ENCODE results near the gene STAG1.
"Not testable (repeated sequence)": the region's sequence is repeated elsewhere in the genome, so short reads cannot be mapped to it uniquely, and the experiment has no call there.

Gene STAG1

DNA sequence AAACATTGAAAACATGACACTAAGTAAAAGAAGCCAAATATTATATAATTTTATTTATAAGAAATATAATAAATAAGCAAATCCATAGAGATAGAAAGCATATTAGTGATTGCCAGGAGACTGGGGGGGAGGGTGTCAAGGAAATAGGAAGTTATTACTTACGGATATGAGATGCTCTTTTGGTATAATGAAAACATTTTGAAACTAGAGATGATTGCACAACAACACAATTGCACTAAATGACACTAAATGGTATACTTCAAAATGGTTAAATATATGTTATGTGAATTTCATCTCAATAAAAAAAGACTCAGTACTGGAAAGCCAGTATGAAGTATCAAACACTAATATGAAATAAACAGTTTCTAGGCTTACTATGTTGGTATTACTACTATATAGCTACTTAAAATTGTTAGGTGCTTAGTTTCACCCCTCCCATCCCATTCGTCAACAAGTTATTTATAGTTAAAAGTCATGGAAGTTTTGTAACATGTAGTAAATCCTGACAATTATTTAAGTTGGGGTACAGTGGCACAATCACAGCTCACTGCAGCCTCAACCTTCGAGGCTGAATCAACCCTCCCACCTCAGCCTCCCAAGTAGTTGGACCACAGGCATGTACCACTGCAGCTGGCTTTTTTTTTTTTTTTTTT is 43.7 kb downstream of the STAG1 start:
- no peak for DNase-seq (ENCODE audit: low spot score)

DNA sequence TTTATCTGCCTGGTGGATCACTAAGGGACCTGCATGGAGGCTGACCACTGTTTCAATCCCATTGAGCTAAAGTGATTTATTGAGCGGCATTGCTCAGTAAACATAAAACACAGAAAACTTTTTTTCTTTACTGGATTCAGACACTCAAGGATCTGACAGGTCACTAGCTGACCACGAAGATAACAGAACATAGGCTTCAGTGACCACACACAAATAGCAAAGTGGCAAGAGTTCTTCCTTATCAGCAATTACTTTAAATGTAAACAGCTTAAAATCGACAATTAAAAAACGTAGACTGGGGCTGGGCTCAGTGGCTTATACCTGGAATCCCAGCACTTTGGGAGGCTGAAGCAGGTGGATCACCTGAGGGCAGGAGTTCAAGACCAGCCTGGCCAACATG is 48.7 kb downstream of the STAG1 start:
- no peak for DNase-seq (ENCODE audit: low spot score)

DNA sequence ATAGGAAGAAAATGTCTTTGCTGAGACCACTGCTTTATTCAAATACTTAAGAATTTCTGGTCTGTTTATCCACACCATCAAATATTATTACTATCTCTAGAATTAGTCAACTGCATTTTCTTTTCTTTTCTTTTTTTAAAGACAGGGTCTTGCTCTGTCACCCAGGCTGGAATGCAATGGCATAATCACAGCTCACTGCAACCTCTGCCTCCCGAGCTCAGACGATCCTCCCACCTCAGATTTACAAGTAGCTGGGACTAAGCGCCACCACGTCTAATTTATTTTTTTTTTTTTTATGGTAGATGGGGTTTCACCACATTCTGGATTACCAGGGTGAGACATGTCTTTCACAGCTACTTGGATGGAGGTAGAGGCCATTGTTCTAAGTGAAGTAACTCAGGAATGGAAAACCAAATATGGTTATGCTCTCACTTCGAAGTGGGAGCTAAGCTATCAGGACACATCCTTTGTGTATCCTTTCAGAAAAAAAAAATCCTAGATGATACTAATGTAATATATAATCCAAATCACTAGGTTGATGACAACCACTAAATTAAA is 52.8 kb downstream of the STAG1 start:
- no peak for DNase-seq (ENCODE audit: low spot score)

DNA sequence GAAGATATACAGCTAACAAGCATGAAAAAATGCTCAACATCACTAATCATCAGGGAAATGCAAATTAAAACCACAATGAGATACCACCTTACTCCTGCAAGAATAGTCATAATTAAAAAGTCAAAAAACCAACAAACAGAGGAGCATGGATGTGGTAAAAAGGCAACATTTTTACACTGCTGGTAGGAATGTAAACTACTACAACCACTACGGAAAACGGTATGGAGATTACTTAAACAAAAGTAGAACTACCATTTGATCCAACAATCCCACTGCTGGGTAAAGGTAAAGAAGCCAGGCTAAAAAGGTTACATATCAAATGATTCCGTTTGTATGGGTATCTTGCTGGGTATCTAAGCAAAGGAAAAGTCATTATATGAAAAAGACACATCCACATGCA is 53.8 kb downstream of the STAG1 start:
- DNase-seq (ENCODE audit: low spot score): no peak

DNA sequence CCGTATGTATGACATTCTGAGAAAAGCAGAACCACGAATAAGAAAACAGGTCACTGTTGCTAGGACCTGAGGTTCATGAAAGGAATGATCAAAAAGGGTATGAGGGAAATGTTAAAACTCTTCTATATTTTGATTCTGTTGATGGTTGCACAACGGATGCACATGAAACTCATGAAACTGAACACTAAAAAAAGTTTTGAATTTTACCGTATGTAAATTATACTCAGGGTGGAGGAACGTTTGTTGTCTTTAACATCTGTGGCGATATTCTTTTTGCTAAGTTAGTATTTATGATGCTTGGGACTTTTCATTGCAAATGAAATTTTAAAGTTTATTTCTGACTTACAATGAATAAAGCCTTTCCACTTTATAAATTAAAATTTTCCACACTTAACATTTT is 55.4 kb downstream of the STAG1 start:
- DNase-seq (ENCODE audit: low spot score): no peak

DNA sequence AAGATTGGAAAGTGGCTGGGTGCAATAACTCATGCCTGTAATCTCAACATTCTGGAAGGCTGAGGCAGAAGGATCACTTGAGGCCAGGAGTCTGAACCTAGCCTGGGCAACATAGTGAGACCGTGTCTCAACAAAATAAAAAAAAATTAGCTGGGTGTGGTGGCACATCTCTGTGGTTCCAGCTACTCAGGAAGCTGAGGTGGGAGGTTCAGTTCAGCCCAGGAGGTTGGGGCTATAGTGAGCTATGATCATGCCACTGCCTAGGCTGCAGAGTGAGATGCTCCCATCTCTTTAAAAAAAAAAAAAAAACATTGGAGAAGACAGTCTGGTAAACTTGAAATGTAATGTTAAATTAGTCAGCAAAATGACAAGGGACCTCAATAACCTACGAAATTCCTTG is 57.9 kb downstream of the STAG1 start:
- no peak for DNase-seq (ENCODE audit: low spot score)

DNA sequence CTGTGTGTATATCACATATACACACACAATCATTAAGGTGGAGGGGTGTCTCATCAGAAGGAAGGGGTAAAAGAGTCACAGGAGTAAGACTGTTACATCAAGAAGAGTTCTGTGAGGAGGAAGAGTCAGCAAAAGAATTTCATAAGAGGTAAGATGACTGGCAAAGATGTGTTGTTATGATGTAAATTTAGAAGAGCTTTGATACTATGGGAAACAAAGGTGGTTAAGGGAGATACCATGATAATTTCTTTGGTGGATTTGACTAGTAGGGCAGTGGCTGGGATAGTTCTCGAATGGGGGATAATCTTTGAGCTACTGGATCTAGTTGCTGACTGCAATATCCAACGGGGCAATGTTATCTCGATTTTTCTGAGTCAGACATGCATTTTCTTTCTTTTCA is 61.6 kb downstream of the STAG1 start:
- no peak for DNase-seq (ENCODE audit: low spot score)

DNA sequence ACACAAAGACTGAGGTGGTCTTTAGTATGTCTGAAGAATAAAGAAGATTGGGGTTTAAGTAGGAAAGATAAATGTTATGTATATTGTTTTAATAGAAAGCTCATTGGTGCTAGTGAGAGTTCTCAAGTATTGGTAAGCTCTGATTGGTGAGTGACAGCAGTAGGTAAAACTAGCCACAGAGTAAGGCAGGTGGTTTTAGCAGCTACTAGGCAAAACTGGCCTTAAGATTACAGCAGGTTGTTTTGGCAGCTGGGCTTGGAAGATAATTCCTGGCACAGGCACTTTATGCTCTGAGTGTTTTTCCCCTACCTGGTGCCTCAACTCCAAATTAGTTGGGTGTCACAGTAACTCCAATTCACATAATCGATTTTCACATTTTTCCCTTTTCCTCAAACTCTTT is 66.3 kb downstream of the STAG1 start:
- DNase-seq (ENCODE audit: low spot score): no peak

DNA sequence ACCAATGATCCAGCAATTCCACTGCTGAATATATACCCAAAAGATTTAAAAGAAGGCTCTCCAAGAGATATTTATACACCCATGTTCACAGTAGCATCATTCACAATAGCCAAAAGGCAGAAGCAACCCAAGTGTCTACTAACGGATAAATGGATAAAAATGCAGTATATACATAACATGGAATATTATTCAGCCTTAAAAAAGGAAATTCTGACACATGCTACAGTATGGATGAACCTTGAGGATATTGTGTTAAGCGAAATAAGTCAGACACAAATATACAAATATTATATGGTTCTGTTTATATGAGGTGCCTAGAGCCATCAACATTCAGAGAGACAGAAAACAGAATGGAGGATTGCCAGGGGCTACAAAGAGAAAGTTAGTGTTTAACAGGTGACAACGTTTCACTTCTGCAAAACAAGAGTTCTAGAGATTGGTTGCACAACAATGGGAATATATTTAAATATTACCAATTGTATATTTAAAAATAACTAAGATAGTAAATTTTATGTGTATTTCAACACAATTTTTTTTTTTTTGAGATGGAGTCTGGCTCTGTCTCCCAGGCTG is 69.4 kb downstream of the STAG1 start:
- no peak for DNase-seq (ENCODE audit: low spot score)

DNA sequence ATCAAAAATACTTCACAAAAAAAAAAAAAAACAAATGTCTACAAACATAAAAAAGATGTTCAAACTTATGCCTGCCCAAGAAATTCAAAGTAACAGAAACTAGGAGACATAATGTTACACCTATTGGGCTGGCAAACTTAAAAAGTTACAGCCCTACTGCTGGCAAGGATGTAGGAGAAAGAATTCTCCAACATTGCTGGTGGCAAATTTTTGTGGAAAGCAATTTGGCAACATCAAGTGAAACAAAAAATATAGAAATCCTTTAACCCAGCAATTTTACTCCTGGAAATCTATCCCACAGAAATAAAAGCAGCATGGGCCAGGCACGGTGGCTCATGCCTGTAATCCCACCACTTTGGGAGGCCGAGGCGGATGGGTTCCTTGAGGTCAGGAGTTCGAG is 73.2 kb downstream of the STAG1 start:
- no peak for DNase-seq (ENCODE audit: low spot score)

DNA sequence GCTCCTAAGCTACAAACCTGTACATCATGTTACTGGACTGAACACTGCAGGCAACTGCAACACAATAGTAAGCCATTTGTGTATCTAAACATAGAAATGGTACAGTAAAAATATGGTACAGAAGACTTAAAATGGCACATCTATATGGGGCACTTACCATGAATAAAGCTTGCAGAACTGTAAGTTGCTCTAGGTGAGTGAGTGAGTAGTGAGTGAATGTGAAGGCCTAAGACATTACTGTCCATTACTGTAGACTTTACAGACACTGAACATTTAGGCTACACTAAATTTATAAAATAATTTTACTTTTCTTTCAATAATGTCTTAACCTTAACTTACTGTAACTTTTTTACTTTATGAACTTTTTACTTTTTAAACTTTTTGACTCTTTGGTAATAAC is 76.2 kb downstream of the STAG1 start:
- DNase-seq (ENCODE audit: low spot score): no peak

DNA sequence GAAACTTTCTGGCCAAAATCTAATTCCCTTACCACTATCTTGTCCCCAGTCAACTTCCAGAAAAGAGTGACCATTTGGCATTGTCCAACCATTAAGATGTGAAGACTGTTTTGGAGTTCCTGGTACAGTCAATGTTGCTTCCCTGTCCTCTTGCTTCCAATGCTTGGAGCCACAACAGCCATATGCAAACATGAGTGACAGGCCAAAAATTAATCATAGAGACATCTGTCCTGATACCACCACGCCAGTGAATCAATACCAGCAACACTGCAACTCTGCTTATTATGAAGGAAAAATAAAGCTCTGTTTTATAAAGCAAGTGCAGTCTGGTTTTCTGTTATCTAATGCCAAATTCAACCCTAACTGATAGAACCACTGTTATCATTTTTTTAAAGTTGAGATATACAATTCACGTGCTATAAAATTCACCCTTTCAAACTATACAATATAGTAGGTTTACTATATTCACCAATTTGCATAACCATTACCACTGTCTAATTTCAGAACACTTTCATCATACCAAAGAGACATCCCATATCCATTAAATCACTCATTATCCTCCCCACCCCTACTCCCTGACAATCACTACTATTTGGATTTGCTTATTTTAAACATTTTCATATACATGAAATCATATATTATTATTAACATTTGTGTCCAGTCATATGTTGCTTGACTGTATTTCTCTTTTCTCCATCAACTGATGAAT is 76.9 kb downstream of the STAG1 start:
- no peak for DNase-seq (ENCODE audit: low spot score)

DNA sequence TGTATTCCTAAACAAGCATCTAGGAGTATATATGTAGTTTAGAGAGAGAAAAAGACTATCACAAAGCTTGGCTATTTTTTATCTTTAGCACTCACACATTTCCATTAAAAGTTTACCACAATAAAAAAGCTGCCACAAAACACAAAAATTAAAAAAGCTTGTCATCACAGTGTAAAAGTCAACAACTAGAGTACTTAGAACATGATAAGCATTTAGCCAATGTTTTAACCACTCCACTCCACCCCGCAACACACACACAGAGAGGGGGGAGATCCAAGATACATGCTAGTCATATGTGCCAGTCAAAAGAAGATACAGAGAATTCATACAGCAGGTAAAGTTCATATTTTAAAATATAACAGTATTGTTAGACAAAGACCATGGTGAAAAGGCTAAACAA is 79.7 kb downstream of the STAG1 start:
- no peak for DNase-seq (ENCODE audit: low spot score)

DNA sequence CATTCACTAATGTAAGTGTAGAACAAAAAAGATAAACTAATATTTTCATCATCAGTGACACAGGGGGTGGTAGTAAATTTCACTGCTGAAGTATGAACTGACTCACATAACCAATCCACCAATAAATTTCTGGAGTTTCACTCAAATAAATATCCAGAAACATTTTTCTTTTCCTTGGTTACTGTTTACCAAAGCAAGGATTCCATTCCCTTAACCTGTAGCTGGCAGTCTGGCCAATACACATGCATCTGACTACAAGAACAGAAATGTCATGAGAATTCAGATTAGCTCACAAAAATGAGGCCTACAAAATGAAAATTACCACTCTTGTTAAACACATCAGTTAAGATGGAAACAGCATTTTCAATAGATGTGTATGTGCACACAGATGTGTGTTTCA is 80.3 kb downstream of the STAG1 start:
- DNase-seq (ENCODE audit: low spot score): no peak

DNA sequence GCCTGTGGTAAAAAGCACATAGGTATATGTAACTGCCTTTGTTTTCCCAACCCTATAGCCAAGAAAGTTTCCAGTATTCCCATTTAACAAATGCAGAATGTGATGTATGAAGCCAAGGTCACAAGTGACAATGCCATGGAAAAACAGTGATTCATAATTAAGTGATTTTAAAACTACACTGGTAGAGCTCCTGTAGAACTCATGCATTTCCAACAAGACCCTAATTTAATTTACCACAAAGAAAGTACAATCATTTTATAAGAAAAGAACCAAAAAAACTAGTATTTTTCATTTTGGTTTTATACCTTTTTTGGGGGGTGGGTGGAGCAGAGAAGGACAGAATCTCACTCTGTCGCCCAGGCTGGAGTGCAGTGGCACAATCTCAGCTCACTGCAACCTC is 82.0 kb downstream of the STAG1 start:
- no peak for DNase-seq (ENCODE audit: low spot score)

DNA sequence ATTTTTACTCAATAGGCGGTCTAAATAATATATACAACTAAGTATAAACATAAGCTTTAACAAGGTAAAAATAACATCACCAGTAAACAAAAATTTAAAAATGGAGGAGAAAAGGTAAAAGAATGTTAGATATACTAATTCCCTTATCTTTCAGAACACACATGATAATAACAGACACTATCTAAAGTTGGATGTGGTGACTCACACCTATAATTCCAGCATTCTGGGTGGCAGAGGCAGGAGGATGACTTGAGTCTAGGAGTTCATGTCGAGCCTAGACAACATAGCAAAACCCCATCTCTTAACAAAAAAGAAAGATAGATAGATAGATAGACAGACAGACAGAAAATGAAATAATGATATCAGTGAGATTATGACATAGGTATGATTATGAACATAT is 85.1 kb downstream of the STAG1 start:
- no peak for DNase-seq (ENCODE audit: low spot score)

DNA sequence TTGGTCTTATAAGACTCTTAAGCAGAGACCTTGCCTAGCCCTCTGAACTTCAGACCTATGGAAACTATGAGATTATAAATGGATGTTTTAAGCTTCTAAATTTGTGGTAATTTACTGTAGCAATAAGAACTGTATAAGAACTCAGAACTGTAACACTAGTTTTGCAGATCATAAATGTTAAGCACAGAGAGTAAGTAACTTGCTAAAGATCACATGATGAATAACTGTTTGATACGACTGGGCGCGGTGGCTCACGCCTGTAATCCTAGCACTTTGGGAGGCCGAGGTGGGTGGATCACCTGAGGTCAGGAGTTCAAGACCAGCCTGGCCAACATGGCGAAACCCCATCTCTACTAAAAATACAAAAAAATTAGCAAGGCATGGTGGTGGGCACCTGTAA is 85.9 kb downstream of the STAG1 start:
- not testable (repeated sequence) for DNase-seq (ENCODE audit: low spot score)

DNA sequence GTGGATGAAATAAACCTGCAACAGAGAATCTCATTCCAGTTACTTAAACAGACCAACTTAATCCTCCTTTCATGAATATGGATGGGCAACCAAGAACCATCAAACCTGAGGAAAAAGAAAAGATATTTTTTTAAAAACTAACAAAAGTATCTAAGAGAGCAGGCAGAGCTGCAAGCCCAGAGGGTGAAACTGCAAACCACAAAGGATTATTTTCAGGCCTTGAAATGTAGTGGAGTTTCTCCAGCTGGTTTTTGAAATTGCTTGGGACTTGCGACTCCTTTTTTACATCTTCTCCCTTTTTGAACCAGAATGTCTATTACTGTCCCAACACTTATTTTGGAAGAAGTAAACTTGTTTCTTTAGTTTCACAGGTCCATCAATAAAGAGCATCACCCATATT is 87.4 kb downstream of the STAG1 start:
- no peak for DNase-seq (ENCODE audit: low spot score)

DNA sequence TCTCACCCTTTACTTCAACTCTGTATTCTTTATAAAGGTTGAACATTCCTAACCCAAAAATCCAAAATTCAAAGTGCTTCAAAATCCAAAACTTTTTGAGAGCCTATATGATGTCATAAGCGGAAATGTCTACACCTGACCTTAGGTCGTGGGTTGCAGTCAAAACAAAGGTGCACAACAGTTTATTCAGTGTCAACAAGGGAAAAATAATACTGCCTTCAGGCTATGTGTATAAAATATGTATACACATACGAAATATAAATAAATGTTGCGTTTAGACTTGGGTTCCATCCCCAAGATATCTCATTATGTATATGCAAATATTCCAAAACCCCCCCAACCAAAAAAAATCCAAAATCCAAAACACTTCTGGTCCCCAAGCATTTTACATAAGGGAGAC is 90.9 kb downstream of the STAG1 start:
- no peak for DNase-seq (ENCODE audit: low spot score)

DNA sequence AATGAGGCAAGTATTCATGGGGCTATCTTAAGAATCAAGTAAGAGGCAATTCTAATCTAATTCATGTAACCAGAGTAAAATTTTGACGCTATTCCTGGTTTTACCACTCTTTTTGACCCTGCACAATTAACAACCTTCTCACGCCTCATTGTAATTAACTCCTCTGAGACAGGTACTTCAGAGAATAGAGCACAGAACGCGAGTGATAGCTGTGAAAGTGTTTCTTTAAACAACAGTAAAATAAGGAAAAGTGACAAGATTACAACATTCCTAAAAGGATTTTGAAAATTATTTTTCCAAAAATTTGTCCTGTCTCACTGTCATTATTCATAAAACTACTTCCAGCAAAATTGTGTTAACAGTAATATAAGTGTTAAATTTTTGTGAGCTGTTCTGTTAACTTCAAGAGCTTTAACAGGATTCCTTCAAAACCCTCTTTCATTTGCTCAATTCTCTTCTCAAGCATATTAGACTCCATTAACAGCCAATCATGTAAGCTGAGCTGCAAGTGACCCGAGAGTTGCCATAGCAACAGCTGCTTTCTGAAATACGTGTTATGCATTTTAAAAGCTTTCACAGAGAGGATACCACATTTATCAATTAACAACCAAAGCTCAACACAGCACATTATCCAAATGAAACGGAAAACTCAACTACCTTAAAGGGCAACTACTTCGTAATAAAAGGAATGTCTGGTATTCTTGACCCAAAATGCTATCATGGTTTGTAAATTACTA is 93.1 kb downstream of the STAG1 start:
- DNase-seq (ENCODE audit: low spot score): peak; percentile 66

DNA sequence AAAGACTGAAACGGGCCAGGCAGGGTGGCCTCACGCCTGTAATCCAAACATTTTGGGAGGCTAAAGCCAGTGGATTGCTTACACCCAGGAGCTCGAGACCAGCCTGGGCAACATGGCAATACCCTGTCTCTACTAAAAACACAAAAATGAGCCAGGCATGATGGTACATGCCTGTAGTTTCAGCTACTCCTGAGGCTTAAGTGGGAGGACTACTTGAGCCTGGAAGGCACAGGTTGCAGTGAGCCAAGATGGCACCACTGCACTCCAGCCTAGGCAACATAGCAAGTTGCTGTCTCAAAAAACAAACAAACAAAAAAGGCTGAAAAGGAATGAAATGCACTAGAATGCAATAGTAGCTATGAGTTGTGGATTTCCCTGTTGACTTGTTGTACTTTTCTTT is 94.7 kb downstream of the STAG1 start:
- DNase-seq (ENCODE audit: low spot score): no peak

DNA sequence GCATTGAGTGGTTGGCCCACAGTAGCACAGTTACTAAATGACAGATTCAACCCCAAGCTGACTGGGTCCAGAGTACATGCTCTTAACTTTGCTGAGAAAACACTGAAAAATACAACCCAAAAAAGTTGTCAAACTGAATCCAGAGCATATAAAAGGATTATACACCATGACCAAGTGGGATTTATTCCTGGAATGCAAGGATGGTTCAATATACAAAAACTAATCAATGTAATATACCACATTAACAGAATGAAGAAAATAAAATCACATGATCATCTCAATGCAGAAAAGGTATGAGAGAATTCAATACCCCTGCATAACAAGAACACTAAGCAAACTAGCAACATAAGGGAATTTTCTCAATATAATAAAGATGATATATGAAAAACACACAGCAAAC is 98.5 kb downstream of the STAG1 start:
- no peak for DNase-seq (ENCODE audit: low spot score)

All from SK-N-DZ (cell line).